ENCODE results near the gene NSD1.
"Not testable (repeated sequence)": the region's sequence is repeated elsewhere in the genome, so short reads cannot be mapped to it uniquely, and the experiment has no call there.

Gene NSD1

GRCh38 chr5:177338251-177339106 lies 204.9 kb downstream of the NSD1 start:
- Mint-ChIP-seq H3K27me3 (ENCODE audit: low read depth) (no peaks in the 10 kb centered on the region), H3K36me3 (ENCODE audit: low read depth) (peaks cover 49% of the 10 kb centered on the region), H3K4me1 (ENCODE audit: low read depth) (peaks cover 20% of the 10 kb centered on the region), H3K27ac (no peak overlapping the region), H3K4me3 (no peak overlapping the region), H3K9me3 (peaks cover 8% of the 10 kb centered on the region)

DNA sequence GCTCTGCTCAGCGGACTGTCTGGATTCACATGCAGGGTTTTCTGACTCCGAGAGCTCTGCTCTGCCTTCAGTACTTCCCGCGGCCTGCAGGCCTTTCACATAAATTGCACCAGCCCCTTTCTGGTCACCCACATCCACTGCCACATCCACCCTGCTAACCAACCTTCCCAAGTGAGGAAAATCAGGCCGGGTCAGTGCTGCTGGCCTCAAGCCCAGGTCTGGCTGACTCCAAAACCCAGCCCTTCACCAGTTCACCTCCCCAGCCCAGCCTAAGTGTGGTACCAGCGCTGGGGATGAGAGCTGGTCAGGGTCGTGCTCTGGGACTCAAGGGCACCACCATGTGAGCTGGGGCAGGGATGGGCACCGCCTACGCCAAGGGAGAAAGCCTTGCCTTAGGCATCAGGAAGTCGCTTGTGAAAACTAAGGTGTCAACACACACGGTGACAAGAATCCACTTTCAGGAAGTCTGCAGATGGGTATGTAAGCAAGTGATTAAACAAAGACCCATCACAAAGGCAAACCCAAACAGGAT lies 205.6 kb downstream of the NSD1 start:
- H3K27me3 Mint-ChIP-seq (ENCODE audit: low read depth) = no peaks in the 10 kb centered on the region
- peaks cover 44% of the 10 kb centered on the region for H3K36me3 Mint-ChIP-seq (ENCODE audit: low read depth)
- H3K4me3 Mint-ChIP-seq = no peak overlapping the region
- peaks cover 17% of the 10 kb centered on the region for H3K4me1 Mint-ChIP-seq (ENCODE audit: low read depth)
- no peak overlapping the region for H3K27ac Mint-ChIP-seq
- H3K9me3 Mint-ChIP-seq = peaks cover 8% of the 10 kb centered on the region

- not testable (repeated sequence) for H3K27me3 Mint-ChIP-seq (ENCODE audit: low read depth); H3K4me3 Mint-ChIP-seq; H3K9me3 Mint-ChIP-seq; H3K27ac Mint-ChIP-seq
- Mint-ChIP-seq H3K36me3 (ENCODE audit: low read depth) (peaks cover 41% of the 10 kb centered on the region), H3K4me1 (ENCODE audit: low read depth) (peaks cover 24% of the 10 kb centered on the region)
These were observed 209.4 kb downstream of the NSD1 start for GRCh38 chr5:177343000-177343399.

- Mint-ChIP-seq H3K27me3 (ENCODE audit: low read depth) (no peaks in the 10 kb centered on the region), H3K36me3 (ENCODE audit: low read depth) (peaks cover 39% of the 10 kb centered on the region), H3K4me3 (no peak overlapping the region), H3K4me1 (ENCODE audit: low read depth) (peaks cover 24% of the 10 kb centered on the region), H3K9me3 (peaks cover 8% of the 10 kb centered on the region), H3K27ac (no peak overlapping the region)
These were observed 210.2 kb downstream of the NSD1 start for GRCh38 chr5:177343777-177344176.

- Mint-ChIP-seq H3K9me3 (peaks cover 2% of the 10 kb centered on the region), H3K27ac (no peak overlapping the region), H3K4me3 (no peak overlapping the region), H3K36me3 (ENCODE audit: low read depth) (peaks cover 37% of the 10 kb centered on the region), H3K27me3 (ENCODE audit: low read depth) (no peaks in the 10 kb centered on the region), H3K4me1 (ENCODE audit: low read depth) (peaks cover 29% of the 10 kb centered on the region)
These were observed 211.3 kb downstream of the NSD1 start for GRCh38 chr5:177344891-177345290.

DNA sequence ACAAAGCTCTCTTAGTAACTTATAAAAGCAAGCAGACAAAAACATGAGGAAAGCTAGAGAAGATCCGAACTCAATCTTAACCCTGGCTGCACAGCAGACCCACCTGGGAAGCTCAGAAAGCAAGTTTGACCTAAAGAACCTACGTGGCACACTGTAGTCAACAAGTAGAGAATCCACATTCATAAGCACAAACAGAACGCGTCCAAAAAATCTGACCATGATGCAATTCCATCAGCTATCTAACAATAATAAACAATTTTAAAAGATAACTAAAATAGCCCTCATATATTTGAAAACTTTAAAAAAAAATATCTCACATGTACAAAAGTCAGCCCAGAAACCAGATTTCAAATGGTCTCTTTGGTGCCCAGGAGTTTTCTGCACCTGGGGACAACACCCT lies 213.2 kb downstream of the NSD1 start:
- Mint-ChIP-seq H3K9me3 (no peaks in the 10 kb centered on the region), H3K4me1 (ENCODE audit: low read depth) (peaks cover 31% of the 10 kb centered on the region), H3K27me3 (ENCODE audit: low read depth) (no peaks in the 10 kb centered on the region), H3K36me3 (ENCODE audit: low read depth) (peaks cover 28% of the 10 kb centered on the region), H3K27ac (no peak overlapping the region), H3K4me3 (peak overlapping the region; percentile 15)

DNA sequence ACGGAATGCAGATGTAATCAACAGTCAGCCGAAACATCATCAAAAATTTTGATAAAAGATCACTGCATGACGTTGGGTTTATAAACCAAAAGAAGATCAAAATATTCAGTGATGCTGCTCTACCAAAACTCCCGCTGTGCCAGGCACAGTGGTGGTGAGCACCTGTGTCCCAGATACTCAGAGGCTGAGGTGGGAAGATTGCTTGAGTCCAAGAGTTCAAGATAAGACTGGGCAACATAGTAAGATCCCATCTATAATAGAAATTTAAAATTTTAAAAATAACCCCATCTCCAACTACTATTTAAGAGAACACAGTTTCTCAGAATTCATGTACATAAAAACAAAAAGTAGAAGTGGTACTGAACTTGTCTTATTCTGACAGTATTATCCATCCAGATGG lies 214.1 kb downstream of the NSD1 start:
- H3K36me3 Mint-ChIP-seq (ENCODE audit: low read depth) = peaks cover 25% of the 10 kb centered on the region
- H3K4me1 Mint-ChIP-seq (ENCODE audit: low read depth) = peaks cover 36% of the 10 kb centered on the region
- H3K27ac Mint-ChIP-seq = no peak overlapping the region

DNA sequence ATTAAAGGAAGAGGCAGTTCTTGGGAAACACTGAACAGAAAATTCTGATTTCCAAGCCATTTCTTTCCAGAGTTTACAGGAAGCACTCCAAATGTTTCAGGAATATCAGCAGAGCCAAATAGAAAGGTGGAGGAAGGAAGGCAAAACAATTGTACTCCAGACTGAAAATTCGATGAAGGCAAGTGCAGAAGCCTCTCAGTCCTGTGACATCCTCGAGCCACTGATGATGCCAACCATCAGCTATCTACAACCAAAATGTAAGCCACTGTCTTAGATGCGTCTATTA lies 215.7 kb downstream of the NSD1 start:
- Mint-ChIP-seq H3K9me3 (peaks cover 2% of the 10 kb centered on the region), H3K36me3 (ENCODE audit: low read depth) (peaks cover 21% of the 10 kb centered on the region), H3K27me3 (ENCODE audit: low read depth) (no peaks in the 10 kb centered on the region), H3K4me1 (ENCODE audit: low read depth) (peaks cover 37% of the 10 kb centered on the region), H3K4me3 (peak overlapping the region; percentile 97), H3K27ac (no peak overlapping the region)

More for the DNA sequence above, 214.1 kb downstream of the NSD1 start:
- H3K27me3 Mint-ChIP-seq (ENCODE audit: low read depth) = no peaks in the 10 kb centered on the region
- no peak overlapping the region for H3K4me3 Mint-ChIP-seq
- H3K9me3 Mint-ChIP-seq = no peaks in the 10 kb centered on the region

GRCh38 chr5:177349762-177350161 lies 216.2 kb downstream of the NSD1 start:
- Mint-ChIP-seq H3K36me3 (ENCODE audit: low read depth) (peaks cover 20% of the 10 kb centered on the region), H3K9me3 (peaks cover 5% of the 10 kb centered on the region), H3K27ac (peak overlapping the region; percentile 78), H3K27me3 (ENCODE audit: low read depth) (no peaks in the 10 kb centered on the region), H3K4me1 (ENCODE audit: low read depth) (peaks cover 39% of the 10 kb centered on the region), H3K4me3 (peak overlapping the region; percentile 97)

All from T-helper 1 cell treated with Interleukin-12 subunit alpha and Interleukin-12 subunit beta and Interleukin-4 antibody, amounts not matched to agents 30 μg/mL and 1 μg/mL, for 36 hours (primary cell).